ENCODE measurements around the gene PDCD10.

DNA sequence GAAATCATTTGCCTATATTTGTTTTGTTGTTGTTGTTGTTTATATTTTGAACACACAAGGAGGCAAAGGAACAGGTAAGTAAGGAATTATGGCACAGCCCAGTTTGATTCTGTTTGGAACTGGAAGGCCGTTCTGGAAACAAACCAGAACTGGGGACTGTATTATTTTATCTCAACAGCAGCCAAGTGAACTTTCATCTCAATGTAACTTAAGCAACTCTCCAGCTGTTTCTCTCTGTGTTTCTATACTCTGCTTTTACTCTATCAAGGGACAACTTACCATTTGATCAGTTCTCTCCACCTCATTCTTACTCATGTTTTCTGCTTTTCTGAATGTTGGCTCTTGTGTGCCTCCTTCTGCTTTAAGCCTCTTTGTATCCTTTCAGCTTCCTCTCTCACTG, 65.0 kb downstream of the PDCD10 start:
- TF ChIP-seq, protein P1, sequence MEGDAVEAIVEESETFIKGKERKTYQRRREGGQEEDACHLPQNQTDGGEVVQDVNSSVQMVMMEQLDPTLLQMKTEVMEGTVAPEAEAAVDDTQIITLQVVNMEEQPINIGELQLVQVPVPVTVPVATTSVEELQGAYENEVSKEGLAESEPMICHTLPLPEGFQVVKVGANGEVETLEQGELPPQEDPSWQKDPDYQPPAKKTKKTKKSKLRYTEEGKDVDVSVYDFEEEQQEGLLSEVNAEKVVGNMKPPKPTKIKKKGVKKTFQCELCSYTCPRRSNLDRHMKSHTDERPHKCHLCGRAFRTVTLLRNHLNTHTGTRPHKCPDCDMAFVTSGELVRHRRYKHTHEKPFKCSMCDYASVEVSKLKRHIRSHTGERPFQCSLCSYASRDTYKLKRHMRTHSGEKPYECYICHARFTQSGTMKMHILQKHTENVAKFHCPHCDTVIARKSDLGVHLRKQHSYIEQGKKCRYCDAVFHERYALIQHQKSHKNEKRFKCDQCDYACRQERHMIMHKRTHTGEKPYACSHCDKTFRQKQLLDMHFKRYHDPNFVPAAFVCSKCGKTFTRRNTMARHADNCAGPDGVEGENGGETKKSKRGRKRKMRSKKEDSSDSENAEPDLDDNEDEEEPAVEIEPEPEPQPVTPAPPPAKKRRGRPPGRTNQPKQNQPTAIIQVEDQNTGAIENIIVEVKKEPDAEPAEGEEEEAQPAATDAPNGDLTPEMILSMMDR (IDR thresholded peaks at IDR 0.05) = no peak
- TF ChIP-seq POLR2AphosphoS5 (IDR thresholded peaks at IDR 0.05) = no peak
